HG02973 (cell line): ENCODE results near the gene GRPEL1.

Source experiments
- ATAC-seq: cut with Tn5 transposase; IDR thresholded peaks from one replicate; pipeline ENCODE4 v1.9.1; 2021; ENCODE audit warnings: moderate library complexity; ENCODE audit not compliant: unreplicated experiment

GRPEL1 gene

GRCh38 chr4:7046971-7047370 lies 20.9 kb downstream of the GRPEL1 start:
- ATAC-seq, result no peak

GRCh38 chr4:7045961-7046921 lies 21.6 kb downstream of the GRPEL1 start:
- no peak for ATAC-seq

GRCh38 chr4:7045553-7045952 lies 22.3 kb downstream of the GRPEL1 start:
- ATAC-seq, result no peak

- no peak for ATAC-seq
Observed at GRCh38 chr4:7044137-7044930, 23.5 kb downstream of the GRPEL1 start.

- peak; percentile 18 for ATAC-seq
Observed at GRCh38 chr4:7043284-7044136, 24.4 kb downstream of the GRPEL1 start, which contains the start of gene TADA2B. TADA2B (plus strand) TSS chr4:7043372; CDS start chr4:7043580, 208 bp downstream.

- ATAC-seq, result peak; percentile 75
Observed at GRCh38 chr4:7042503-7043283, 25.2 kb downstream of the GRPEL1 start.

GRCh38 chr4:7041801-7042502 lies 25.9 kb downstream of the GRPEL1 start:
- ATAC-seq, result no peak

- no peak for ATAC-seq
Observed at GRCh38 chr4:7041246-7041645, 26.6 kb downstream of the GRPEL1 start.

GRCh38 chr4:7040765-7041164 lies 27.1 kb downstream of the GRPEL1 start:
- ATAC-seq, result no peak

- no peak for ATAC-seq
Observed at GRCh38 chr4:7037425-7037824, 30.4 kb downstream of the GRPEL1 start.

GRCh38 chr4:7034262-7035081 lies 33.4 kb downstream of the GRPEL1 start:
- ATAC-seq, result no peak

- ATAC-seq, result no peak
Observed at GRCh38 chr4:7032596-7032995, 35.3 kb downstream of the GRPEL1 start.

GRCh38 chr4:7031558-7032449 lies 36.1 kb downstream of the GRPEL1 start:
- no peak for ATAC-seq

GRCh38 chr4:7030856-7031255 lies 37.0 kb downstream of the GRPEL1 start:
- no peak for ATAC-seq

GRCh38 chr4:7029921-7030320 lies 37.9 kb downstream of the GRPEL1 start:
- no peak for ATAC-seq

GRCh38 chr4:7029212-7029611 lies 38.7 kb downstream of the GRPEL1 start:
- no peak for ATAC-seq

GRCh38 chr4:7027913-7028312 lies 40.0 kb downstream of the GRPEL1 start:
- no peak for ATAC-seq

- ATAC-seq, result no peak
Observed at GRCh38 chr4:7027284-7027683, 40.6 kb downstream of the GRPEL1 start.
